ENCODE measurements around the gene IFIH1. TPM values are rescaled to one million over a fixed set of nuclear protein-coding genes. Genes with fewer than 3 reads are reported as not detected.

Gene IFIH1
- total and polyA plus RNA-seq, 2 experiments from 2014 or later: 1.2 to 2.5 TPM

- no peaks in the 10 kb centered on the region for H3K27me3 Mint-ChIP-seq (ENCODE audit: insufficient read depth, low read depth, poor library complexity)
- Histone ChIP-seq H3K27me3 (ENCODE audit: insufficient read depth) (no peaks in the 10 kb centered on the region), H3K9me2 (ENCODE audit: insufficient read depth) (no peaks in the 10 kb centered on the region), H3K4me3 (no peak overlapping the region), H3K4me1 (ENCODE audit: insufficient read depth) (no peaks in the 10 kb centered on the region; the same call in 1 of the 2 replicates), H3K4me2 (no peak overlapping the region), H4K20me1 (replicated peaks; ENCODE audit: insufficient read depth) (no peaks in the 10 kb centered on the region), H2AFZ (no peak overlapping the region), H3K79me2 (replicated peaks; ENCODE audit: insufficient read depth) (no peaks in the 10 kb centered on the region), H3K27ac (ENCODE audit: low read depth) (no peak overlapping the region), H3K36me3 (ENCODE audit: insufficient read depth) (no peaks in the 10 kb centered on the region), H3F3A (replicated peaks; ENCODE audit: low read depth) (no peaks in the 10 kb centered on the region)
- H3K27ac Mint-ChIP-seq: no peak overlapping the region
- ATAC-seq: no peak
- no peak for DNase-seq (ENCODE audit: low spot score)
- TF ChIP-seq EZH2 (IDR thresholded peaks at IDR 0.05; ENCODE audit: low read depth, unreplicated experiment) (no peak), STAT1 (IDR thresholded peaks at IDR 0.05; ENCODE audit: unreplicated experiment) (no peak), POLR2AphosphoS5 (IDR thresholded peaks at IDR 0.05; ENCODE audit: low read depth) (no peak), NANOG (IDR thresholded peaks at IDR 0.05; ENCODE audit: borderline replicate concordance) (no peak), REST (IDR thresholded peaks at IDR 0.05; ENCODE audit: unreplicated experiment) (no peak), ZNF114 (CRISPR knock-in tag; IDR thresholded peaks at IDR 0.05) (no peak), EZH2phosphoT487 (IDR thresholded peaks at IDR 0.05; ENCODE audit: unreplicated experiment) (no peak), JUNB (IDR thresholded peaks at IDR 0.05; ENCODE audit: unreplicated experiment) (no peak), ZNF462 (CRISPR knock-in tag; IDR thresholded peaks at IDR 0.05) (no peak), ZNF331 (CRISPR knock-in tag; IDR thresholded peaks at IDR 0.05; ENCODE audit: low read depth) (no peak), CREB1 (CRISPR knock-in tag; IDR thresholded peaks at IDR 0.05; ENCODE audit: low read depth) (no peak), ETS1 (IDR thresholded peaks at IDR 0.05) (no peak), CTCF (conservative IDR thresholded peaks at IDR 0.05; ENCODE audit: low read depth in 2 of 2) (no peak)
- no peaks in the 10 kb centered on the region; the same call in 2 of the 3 replicates for H3K9me3 Mint-ChIP-seq
- H3K4me1 Mint-ChIP-seq: no peaks in the 10 kb centered on the region
- H3K36me3 Mint-ChIP-seq (ENCODE audit: low read depth): no peaks in the 10 kb centered on the region
- no peak overlapping the region for H3K4me3 Mint-ChIP-seq
Observed at GRCh38 chr2:162253435-162253834, 65.0 kb downstream of the IFIH1 start.

Measured in GM23338 (cell line).